PC-3 (cell line): ENCODE data around the gene KCNIP4.

ENCODE experiments used
- CTCF ChIP-seq: fragments of 300-600 bp; sonication (generic); conservative IDR thresholded peaks from 2 replicates; pipeline ENCODE4 v1.5.1; 2017; ENCODE audit warnings: antibody characterized with exemption, low read depth, mild to moderate bottlenecking, low read length
- EZH2 ChIP-seq: fragments of 300-600 bp; sonication (generic); IDR thresholded peaks from one replicate; pipeline ENCODE4 v1.6.1; 2017; ENCODE audit warnings: antibody characterized with exemption, mild to moderate bottlenecking, low read length; ENCODE audit not compliant: unreplicated experiment

DNA sequence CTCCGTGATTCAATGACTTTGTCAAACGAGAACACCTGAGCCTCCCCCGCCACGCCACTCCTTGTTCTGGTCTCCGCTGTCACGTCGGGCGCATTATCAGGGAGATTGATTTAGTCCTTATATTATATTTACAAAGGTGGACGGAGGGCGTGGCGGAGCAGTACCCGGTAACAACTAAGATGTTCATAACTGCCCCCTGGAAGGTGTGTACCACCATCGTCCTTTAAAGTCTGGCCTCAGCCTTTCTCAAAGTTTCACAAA, 964.1 kb downstream of the KCNIP4 start:
- TF ChIP-seq CTCF (no peak), EZH2 (no peak)
